Measurements from ENCODE around the gene GRK4.
A peak's percentile ranks its signal among the peaks of the same experiment; 100 is the strongest.
"Not testable (repeated sequence)": the region's sequence is repeated elsewhere in the genome, so short reads cannot be mapped to it uniquely, and the experiment has no call there.

GRK4 gene

GRCh38 chr4:2954358-2955185 is 8.8 kb upstream of the GRK4 start:
- no peak overlapping the region for H3K4me3 ChIP-seq (ENCODE audit: low read depth, low read length)
- TF ChIP-seq CTCF (IDR thresholded peaks at IDR 0.05; ENCODE audit: borderline replicate concordance, insufficient read depth, low read depth, low read length): 0 out of 2 replicates have a peak, but pooled peaks have one; percentile 28

GRCh38 chr4:2955186-2956044 is 8.0 kb upstream of the GRK4 start:
- not testable (repeated sequence) for H3K4me3 ChIP-seq (ENCODE audit: low read depth, low read length)
- peak; percentile 38; the same call in 1 of the 2 replicates for TF ChIP-seq CTCF (IDR thresholded peaks at IDR 0.05; ENCODE audit: borderline replicate concordance, insufficient read depth, low read depth, low read length)

- TF ChIP-seq CTCF (IDR thresholded peaks at IDR 0.05; ENCODE audit: borderline replicate concordance, insufficient read depth, low read depth, low read length): no peak
- no peak overlapping the region for H3K4me3 ChIP-seq (ENCODE audit: low read depth, low read length)
Observed at GRCh38 chr4:2958446-2958845, 4.9 kb upstream of the GRK4 start.

GRCh38 chr4:2960450-2960849 is 2.9 kb upstream of the GRK4 start:
- H3K4me3 ChIP-seq (ENCODE audit: low read depth, low read length): not testable (repeated sequence)

- H3K4me3 ChIP-seq (ENCODE audit: low read depth, low read length): peak overlapping the region; percentile 83
- no peak for TF ChIP-seq CTCF (IDR thresholded peaks at IDR 0.05; ENCODE audit: borderline replicate concordance, insufficient read depth, low read depth, low read length)
Observed at GRCh38 chr4:2961421-2961810, 2.0 kb upstream of the GRK4 start.

- peak; percentile 16; the same call in 1 of the 2 replicates for TF ChIP-seq CTCF (IDR thresholded peaks at IDR 0.05; ENCODE audit: borderline replicate concordance, insufficient read depth, low read depth, low read length)
- H3K4me3 ChIP-seq (ENCODE audit: low read depth, low read length): peak overlapping the region; percentile 83
Observed at GRCh38 chr4:2961811-2962441, 1.4 kb upstream of the GRK4 start.

- peak overlapping the region; percentile 83 for H3K4me3 ChIP-seq (ENCODE audit: low read depth, low read length)
- no peak for TF ChIP-seq CTCF (IDR thresholded peaks at IDR 0.05; ENCODE audit: borderline replicate concordance, insufficient read depth, low read depth, low read length)
Observed at GRCh38 chr4:2962614-2963174, 677 bp upstream of the GRK4 start.

All from GM12875 (cell line).